NT2/D1 (cell line): ENCODE data around the gene PNN.

Experiments used
- SUZ12 ChIP-seq: IDR thresholded peaks from 2 replicates; pipeline ENCODE4 v1.6.1; 2011; ENCODE audit not compliant: insufficient read length, insufficient read depth; ENCODE audit errors: extremely low read depth
- ZNF274 ChIP-seq: IDR thresholded peaks from 2 replicates; pipeline ENCODE4 v1.6.1; 2011; ENCODE audit warnings: mild to moderate bottlenecking, low read depth, low read length

- no peak for TF ChIP-seq ZNF274
- TF ChIP-seq SUZ12 = no peak
These were observed 43.2 kb downstream of the PNN start for GRCh38 chr14:39218171-39218769.
